ENCODE results near the gene PEX14.

DNA sequence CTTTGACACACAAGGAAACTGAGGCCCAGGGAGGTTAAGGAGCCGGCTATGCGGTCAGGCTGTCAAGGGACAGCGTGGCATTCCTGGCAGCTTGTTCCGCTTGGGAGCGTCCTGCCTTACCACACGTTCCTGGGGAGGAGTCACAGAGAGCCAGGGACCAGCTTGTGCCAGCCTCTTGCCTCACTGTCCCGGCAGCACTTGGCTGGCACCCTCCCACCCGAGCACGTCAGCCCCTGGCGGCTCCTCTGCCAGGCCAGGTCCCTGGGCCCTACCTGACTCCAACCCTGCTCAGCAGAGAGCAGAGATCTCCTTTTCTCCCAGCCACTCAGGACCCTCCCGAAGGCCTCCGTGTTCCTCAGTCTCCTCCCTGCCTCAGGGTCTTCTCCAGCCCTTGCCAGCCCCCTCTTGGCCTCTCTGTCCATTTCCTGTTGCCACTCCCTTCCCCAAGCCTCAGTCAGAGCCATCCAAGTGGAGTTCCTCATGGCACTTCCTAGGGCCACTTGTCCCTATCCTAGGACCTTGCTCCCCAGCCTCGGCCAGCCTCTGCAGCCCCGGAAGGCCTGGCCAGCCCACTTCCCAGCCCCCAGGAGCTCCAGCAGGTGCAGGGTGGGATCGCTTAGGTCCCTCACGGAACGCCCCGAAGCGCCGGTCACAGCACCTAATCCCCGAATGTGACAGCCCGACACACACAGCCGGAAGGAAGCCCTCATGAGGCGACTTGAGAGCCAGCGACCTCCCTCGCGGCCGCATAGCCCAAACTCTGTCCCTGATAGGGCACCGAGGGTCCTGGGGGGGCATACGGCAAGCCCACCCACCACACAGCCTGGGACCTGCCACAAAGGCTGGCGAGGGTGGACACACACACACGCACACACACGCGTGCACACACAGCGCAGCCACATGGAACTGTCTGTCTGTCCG lies 191.4 kb downstream of the PEX14 start:
- TF ChIP-seq YY1 (IDR thresholded peaks at IDR 0.05; ENCODE audit: low read depth) (no peak), EP300 (IDR thresholded peaks at IDR 0.05; ENCODE audit: borderline replicate concordance) (no peak)

Measured in Ishikawa (cell line).